GM18520 (cell line): ENCODE data around the gene CMTM4.
"Not testable (repeated sequence)": the region's sequence is repeated elsewhere in the genome, so short reads cannot be mapped to it uniquely, and the experiment has no call there.

Source experiments
- ATAC-seq: cut with Tn5 transposase; IDR thresholded peaks from one replicate; pipeline ENCODE4 v1.9.1; 2021; ENCODE audit not compliant: unreplicated experiment

The CMTM4 gene

DNA sequence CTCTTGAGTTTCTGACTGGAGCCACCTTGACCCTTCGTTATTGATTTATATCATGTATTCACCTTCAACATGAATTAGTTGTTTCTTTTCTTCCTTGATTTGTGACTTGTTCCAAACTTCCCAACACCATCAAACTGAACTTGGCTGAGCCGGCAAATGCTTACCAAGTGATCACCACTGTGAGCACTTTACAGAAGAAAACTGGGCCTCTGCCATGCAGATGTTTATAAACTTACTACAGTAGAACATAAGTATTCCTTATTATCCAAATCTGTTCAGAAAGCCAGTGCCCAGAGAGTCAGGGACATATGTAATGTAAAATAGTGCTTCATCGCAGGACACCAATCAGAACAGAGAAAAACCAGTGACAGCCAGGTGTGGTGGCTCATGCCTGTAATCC is 19.9 kb downstream of the CMTM4 start:
- ATAC-seq: no peak

DNA sequence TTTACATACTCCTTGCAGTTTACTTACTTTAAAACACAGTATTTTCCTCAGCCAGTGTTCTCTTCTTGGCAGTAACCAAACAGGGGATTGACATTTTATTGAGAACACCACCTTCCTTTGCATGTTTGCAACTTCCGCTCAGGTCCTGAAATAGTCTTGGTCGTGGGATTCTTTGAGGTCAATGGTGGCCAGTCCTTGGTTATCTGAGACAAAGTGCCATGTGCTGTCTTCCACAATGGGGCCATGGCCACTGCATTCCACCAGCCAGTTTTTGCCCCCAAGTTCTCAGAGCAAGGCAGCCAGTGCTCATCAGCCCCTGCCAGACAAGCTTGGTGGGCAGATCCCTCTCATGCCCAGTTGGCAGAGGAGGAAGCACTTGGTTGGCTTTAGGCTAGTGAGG is 22.9 kb downstream of the CMTM4 start:
- no peak for ATAC-seq

DNA sequence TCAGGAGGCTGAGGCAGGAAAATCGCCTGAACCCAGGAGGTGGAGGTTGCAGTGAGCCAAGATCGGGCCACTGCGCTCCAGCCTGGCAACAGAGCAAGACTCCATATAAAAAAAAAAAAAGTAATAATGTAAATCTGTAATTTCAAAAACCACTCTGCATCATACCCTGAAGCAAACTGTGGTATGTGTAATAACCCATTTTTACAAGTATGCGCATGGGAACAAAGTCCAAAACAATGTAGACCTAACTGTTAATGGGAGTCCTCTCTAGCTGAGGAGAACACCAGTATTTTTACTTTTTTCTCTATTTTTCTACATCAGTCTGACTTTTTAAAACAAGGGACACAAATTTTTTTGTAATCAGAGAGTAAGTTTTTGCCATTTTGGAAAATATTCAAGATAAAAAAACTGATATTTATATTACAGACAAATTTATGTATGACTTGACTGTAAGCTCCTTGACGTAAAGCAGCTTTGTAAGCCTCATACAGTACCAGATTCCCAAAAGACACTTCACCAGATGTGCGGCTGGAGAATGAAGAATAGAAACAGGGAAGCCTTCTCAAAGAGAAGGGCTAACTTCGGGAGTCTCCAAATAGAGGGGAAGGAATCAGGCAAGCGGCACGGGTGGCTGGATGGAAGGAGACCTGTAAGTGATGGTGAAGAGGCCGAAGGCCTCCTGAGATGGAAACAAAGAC is 25.7 kb downstream of the CMTM4 start:
- ATAC-seq: no peak

DNA sequence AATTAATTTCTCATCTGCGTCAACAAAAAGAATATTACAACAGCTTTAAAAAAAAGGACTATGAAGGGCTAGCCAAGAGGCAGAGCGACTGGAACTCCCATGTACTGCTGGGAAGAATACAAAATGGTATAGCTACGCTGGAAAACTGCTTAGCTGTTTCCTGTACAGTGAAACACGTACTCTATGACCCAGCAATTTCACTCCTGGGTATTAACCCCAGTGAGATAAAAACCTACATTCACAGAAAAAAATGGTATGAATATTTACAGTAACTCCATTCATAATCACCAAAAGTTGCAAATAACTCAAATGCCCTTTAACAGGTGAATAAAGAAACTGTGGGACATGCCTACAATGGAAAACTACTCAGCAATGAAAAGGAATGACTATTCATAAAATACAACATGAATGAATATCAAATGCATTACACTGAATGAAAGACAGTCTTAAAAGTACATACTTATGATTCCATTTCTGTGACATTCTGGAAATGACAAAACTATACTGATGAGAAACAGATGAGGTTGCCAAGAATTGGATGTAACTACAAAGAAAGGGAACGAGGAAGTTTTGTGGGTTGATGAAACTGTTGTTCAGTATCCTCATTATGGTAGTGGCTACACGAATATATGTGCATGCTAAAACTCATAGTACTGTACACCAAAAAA is 27.6 kb downstream of the CMTM4 start:
- ATAC-seq: no peak

DNA sequence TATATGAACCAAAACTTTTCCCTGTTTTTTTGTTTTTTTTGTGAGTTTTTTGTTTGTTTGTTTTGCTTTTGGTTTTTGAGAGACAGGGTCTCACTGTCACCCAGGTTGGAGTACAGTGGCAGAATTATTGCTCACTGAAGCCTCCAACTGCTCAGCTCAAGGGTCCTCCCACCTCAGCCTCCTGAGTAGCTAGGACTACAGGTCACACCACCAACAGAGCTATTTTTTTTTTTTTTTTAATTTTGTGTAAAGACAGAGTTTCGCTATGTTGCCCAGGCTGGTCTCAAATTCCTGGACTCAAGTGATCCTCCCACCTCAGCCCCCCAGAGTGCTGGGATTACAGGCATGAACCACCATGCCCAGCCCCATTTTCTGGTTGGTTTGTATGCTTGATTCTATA is 28.6 kb downstream of the CMTM4 start:
- no peak for ATAC-seq

DNA sequence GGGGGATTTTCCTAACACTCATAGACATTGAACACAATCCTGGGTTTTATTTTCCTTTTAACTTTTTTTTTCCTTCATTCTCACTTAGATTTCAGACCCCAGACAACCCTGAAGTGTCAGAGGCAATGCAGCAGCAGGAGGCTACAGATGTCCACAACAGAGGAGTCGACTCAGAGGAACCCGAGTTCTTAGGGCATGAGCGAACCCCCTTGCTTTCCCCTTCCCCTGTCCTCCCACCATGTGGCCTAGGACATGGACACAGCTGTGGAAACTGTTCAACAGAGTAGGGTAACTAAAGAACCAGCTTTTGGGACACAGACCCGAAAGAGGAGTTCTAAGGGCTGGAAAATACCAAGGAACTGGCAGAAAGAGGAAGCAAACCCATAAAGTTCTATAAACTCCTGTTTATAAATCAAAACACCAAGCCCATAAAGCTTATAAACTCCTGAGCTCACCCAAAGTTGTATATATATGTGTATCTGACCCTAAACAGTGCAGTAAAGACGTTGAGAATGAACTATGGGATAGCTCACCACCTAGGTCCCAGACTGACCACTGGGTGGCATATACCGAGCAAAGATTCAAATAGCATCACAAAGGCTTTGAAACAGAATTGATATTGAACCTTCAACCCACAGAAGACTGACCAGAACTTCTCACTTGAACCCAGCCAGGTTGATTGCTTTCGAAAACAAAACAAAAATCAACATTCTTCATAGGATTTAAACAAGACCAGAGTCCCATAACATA is 33.9 kb downstream of the CMTM4 start:
- no peak for ATAC-seq

DNA sequence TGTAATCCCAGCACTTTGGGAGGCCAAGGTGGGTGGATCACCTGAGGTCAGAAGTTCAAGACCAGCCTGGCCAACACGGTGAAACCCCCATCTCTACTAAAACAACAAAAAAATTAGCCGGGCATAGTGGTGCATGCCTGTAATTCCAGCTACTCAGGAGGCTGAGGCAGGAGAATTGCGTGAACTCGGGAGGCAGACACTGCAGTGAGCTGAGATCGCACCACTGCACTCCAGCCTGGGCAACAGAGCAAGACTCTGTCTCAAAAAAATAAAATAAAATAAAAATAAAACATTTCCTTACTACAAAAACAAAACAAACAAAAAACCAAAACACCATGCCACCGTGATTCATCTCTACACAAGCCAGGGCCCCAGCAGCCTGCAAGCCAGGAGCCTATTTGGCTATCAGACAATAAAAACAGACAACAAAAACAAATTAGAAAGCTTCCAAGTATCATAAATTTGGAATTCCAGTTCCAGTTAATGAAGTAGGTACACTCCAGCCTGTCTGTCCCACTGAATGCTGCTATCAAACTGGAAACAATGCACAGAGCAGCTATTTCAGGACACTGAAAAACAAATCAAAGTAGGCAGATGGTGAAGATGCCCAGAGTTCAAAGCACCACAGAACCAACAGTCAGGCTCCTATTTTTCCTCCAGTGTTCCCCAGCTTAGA is 34.7 kb downstream of the CMTM4 start:
- not testable (repeated sequence) for ATAC-seq

DNA sequence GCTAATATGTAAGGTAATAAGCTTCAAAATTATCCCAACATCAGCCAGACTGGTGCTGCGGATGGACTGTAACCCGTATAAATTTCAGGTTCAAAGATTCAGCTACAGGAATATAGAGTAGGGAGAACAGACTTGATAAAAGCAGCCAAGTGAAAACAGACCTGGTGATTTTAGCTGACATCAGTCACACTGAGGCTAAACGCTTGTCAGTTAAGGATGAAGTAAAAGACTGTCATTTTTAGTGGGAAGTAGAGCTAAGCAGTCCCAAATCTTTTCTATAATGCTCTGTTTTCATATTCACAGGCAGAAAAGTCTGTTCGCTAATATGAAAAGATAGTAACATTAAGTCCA is 35.4 kb downstream of the CMTM4 start:
- no peak for ATAC-seq

DNA sequence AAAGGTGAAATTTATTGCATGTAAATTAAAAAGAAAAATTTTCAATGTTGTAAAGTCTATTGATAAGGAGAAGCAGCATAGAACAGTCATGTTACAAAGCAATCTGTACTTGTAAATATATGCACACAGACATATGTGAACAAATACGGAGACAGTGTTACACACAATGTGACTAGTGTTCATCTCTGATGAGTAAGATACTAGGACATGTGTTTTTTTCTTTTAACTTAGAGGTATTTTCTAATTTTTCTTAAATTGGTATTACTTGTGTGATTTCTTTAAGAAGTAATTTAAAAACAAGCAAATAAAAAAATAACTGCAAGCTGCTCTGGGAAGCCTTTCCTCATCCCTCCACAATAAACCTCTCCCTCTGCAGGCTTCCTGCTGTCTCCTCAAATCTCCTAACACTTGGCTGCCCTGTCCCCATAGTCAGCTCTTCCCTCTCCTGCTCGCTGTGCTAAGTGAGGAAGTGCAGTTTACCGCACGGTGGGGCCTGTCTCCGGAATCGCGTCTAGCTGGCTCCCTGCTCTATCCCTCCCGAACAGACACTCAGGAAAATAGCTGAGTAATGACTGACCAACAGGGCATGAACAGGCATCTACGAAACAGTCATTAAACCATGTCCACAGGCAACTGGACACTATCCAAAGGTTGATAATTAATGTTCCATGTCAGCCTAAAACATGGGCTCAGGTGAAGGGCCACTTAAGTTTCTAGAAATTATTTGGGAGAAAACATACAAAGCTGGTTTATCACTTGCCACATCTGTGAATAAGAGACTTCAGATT is 35.9 kb downstream of the CMTM4 start:
- ATAC-seq: no peak

DNA sequence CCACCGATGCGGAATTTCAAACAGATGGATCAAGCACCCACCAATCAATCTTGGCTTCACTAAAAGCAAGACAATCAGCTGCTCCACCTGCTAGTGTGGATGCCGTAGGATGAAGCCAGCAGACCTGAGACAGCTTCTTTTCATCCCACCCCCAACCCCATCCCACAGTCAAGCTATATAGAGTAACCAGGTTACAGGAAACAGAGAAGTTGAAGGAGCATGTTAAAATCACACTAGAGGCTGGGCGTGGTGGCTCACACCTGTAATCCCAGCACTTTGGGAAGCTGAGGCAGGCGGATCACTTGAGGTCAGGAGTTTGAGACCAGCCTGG is 37.7 kb downstream of the CMTM4 start:
- no peak for ATAC-seq

DNA sequence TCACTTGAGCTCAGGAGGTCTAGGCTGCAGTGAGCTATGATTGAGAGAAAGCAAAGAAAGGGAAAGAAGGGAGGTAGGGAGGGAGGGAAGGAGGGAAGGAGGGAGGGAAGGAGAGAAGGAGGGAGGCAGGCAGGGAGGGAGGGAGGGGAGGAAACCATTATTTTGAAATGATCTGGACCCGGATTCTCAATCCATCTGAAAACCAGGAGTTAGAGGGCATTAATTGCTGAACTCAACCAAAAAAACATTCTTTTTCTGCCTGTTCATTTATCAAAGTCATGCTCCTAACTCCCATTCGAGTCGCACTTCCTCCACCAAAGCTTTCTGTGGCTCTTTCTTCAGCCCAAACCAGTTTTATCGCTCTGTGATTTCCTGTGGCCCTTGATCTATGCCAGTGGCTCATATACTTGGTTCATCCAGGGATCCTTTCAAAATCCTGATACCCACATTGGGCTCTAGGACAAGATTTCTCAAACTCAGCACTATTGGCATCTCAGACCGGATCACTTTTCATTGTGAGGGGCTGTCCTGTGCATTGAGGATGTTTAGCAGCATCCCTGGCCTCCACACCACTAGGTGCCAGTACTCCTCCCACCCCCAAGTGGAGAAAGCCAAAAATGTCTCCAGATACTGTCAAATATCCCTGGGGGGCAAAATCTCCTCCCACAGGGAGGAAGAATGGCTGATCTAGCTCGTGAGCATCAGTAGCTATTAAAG is 38.2 kb downstream of the CMTM4 start:
- no peak for ATAC-seq

DNA sequence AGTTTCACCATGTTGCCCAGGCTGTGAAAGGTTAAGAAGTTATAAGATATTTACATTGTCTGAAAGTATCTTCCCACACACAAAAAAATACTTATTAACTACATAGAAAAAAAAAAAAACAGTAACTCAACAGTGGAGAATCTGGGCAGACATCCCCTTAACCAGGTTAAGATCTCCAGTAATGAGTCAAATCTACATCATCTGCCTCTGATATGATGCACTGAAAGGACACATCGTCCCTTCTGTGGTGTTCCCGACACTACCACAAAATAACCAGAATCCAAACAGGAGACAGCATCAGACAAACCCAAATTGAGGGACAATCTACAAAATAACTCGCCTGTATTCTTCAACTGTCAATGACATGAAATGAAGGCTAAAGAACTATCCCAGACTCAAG is 40.0 kb downstream of the CMTM4 start:
- ATAC-seq: no peak

DNA sequence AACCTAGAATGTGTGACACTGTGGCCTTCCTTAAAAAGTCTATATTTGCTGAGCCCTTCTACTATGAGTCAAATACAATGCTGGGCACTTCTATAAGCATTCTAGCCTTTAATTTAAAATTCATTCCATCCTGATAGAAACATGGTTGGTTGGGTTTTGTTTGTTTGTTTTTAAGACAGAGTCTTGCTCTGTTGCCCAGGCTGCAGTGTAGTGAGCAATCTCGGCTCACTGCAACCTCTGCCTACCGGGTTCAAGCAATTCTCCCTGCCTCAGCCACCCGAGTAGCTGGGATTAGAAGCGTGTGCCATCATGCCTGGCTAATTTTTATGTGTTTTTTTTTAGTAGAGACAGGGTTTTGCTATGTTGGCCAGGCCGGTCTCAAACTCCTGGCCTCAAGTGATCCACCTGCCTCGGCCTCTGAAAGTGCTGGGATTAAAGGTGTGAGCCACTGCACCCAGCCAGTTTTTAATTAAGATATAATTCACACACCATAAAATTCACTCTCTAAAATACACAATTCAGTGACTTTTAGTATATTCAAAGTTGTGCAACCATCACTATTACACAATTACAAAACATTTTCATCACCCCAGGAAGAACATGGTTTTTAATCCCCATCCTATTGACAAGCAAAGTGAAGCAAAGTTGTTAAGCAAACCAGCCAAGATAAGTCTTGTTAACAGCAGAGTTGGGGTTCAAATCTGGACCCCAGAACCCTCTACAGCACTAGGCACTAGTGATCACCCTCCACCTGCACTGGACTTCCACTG is 42.8 kb downstream of the CMTM4 start:
- ATAC-seq: no peak

DNA sequence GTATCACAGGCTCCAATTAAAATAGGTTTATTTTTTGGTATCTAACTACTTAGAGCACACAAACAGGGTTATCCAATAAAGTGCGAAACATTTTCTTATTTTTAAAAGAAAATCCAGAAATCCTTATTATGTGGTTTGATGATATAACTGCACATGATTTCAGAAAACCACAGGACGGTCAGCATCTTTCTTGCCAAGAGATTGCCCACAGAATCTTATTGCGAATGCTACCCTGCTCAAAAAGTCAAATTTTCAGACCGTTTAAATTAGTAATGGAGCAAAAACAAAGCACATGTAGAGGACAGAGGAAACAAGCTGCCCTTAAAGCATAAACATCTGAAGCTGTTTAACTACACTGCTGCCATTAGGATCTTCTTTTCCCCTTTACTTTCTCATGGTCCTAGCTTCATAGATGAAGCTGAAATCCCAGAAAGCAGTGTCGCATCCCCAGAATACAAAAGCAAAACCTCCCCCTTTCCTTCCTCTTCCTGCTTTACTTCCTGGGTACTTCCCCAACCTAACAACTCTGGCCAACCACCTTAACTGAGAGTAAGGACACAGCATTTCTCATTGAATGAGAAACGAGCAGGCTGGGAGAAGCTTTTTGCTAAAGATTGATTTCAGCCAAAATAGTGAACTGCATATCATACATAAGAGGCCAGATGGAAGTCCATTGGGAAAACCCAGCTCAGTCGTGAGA is 43.7 kb downstream of the CMTM4 start:
- ATAC-seq: no peak

DNA sequence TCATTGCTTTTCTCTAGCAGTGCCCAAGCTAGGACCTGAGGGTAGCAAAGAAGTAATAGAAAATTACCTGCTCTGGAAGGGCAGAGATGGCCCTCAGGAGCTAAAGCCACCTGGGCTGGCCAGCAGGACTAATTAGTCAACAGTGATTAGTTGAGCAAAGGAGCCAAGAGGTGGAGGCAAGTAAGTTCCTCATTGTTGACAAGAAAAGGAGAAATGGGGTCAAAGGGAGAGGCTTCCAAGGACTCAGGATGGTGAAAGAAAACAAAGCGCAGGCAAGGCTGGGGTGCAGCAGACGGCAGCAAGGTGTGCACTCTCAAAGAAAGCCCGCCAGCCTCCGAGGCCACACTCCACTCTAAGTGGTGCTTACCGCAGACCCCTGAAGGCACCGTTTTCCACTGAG is 44.6 kb downstream of the CMTM4 start:
- ATAC-seq: no peak

DNA sequence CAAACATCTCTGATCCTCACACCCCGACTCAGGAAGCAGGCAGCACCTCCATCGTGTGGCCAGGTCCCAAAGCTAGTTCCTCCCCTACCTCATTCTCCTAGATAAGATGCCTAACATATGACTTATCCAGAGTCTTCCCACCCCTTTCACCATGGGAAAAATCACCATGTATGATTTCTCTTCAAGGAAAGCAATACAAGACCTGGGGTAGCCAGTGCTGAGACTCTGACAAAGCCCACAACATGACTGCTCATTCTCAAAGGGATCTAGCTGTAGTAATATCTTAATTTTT is 45.1 kb downstream of the CMTM4 start:
- ATAC-seq: no peak

DNA sequence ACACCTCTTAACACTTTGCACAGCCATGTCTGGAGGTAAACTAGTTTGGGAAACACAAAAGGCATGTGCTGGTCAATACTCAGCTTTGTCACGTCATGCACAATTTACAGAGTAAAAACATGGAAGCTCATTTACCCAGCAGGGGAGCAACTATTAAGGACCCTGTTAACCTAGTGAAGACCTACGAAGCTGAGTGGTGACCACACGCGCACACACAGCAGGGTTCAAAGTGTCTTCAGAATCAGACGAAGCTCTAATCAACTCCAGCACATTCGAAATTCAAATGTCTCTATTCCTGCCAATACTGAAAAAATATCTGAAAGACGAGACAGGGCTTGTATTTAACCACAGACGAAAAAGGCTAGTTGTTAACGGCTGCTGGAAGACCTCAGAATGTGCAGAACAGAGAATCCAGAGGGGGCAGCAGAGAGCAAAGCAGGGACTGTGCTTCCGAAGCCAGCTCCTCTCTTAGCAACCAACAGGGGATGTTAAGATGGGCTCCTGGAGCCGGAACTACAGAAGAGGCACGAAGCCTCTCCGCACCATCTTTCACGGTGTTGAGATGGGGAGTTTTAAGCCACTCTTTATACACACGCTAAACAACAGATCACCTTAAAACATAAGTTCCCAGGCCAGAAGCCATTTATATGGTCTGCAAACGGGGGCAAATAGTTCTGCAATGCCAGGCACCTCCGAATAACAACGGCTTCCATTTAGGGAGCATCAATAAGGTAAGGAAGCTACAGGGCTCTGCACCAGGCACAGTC is 45.7 kb downstream of the CMTM4 start:
- ATAC-seq: peak; percentile 56

DNA sequence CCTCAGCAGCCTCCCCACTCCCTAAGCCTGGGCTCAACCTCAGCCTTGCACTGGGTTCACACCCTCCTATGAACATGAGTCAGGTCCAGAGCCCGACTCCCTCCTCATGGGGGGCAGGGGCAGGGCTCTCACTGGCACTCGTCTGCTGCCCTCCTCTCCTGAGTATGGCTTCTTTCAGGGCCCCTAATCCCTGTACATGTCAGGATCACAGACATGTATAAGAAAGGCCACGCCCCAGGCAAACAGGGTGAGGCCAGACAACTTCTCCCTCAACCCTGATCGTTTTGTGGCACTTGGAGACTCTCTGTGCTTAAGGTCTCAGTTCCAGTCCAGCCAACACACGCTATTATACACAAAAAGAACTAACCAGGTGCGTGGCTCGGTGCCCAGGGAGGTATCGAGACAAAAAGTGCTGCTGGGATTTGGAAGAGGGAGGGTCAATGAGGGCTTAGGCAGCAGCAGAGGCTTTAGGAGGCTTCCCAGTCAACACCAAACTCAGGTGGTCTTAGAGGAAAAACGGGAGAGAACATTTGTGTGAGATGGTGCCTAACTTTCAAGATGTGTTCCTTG is 46.8 kb downstream of the CMTM4 start:
- no peak for ATAC-seq
